SK-N-MC (cell line): ENCODE data around the gene SMIM12.

Experiments used
- EZH2 ChIP-seq: fragments of 200-600 bp; sonication (generic); IDR thresholded peaks from one replicate; pipeline ENCODE4 v1.6.1; 2017; ENCODE audit warnings: antibody characterized with exemption
- FOXP2 ChIP-seq: optimal IDR thresholded peaks from 2 replicates; pipeline ENCODE3; 2011; ENCODE audit warnings: mild to moderate bottlenecking, moderate library complexity; ENCODE audit not compliant: insufficient read depth; ENCODE audit errors: extremely low read length, control extremely low read depth
- POLR2AphosphoS5 ChIP-seq: IDR thresholded peaks from 2 replicates; pipeline ENCODE4 v1.6.1; 2012; ENCODE audit warnings: mild to moderate bottlenecking, low read depth, low read length, borderline replicate concordance

DNA sequence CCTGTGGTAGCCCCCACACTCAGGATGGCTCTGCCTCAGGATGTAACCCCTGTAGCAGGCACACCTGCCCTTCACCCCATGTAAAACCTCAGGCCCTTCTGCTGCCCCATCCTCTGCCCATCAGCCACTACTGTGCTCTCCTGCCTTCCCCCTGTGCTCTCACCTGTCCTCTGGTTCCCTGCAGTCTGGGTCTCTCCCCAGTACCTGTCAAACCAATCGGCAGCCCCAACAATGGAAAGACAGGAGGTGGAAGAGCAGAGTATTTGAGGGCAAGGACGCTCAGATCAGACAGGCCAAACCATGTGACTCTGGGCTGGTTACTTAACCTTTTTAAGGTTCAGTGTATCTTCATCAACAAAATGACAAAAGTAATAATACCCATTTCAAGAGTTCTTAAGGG is 30.9 kb downstream of the SMIM12 start:
- TF ChIP-seq EZH2, result no peak
- TF ChIP-seq POLR2AphosphoS5, result no peak
- TF ChIP-seq FOXP2, result no peak
